ENCODE data around the gene KCNJ6.
"Not testable (repeated sequence)": the region's sequence is repeated elsewhere in the genome, so short reads cannot be mapped to it uniquely, and the experiment has no call there.

KCNJ6 gene

DNA sequence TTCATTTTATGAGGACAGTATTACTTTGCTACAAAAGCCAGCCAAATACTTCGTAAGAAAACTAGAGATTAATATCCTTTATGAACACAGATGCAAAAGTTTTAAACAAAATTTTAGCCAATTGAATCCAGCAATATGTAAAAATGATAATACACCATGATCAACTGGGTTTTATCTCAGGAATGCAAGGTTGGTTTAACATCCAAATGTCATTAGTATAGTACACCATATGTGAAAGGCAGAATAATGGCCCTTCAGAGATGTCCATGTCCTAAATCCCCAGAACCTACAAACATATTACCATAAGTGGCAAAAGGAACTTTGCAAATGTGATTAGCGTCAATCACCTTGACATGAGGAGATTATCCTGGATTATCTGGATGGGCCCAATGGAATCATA, 16.7 kb upstream of the KCNJ6 start:
- no peak overlapping the region for H3K4me3 ChIP-seq (ENCODE audit: low read length)
- peaks cover 15% of the 10 kb centered on the region; the same call in 1 of the 2 replicates for H3K9me3 ChIP-seq (ENCODE audit: insufficient read depth, low read depth, low read length)
- no peaks in the 10 kb centered on the region for H3K4me1 ChIP-seq (ENCODE audit: insufficient read depth, low read length)
- H3K36me3 ChIP-seq (ENCODE audit: insufficient read depth, low read depth, low read length): no peaks in the 10 kb centered on the region
- H3K27me3 ChIP-seq (ENCODE audit: insufficient read depth, low read length): no peaks in the 10 kb centered on the region
- H3K9ac ChIP-seq (ENCODE audit: low read depth, low read length): no peak overlapping the region
- no peak overlapping the region for H3K27ac ChIP-seq (ENCODE audit: low read length)

- no peaks in the 10 kb centered on the region for H3K27me3 ChIP-seq (ENCODE audit: insufficient read depth, low read length)
- H3K27ac ChIP-seq (ENCODE audit: low read length): no peak overlapping the region
- no peaks in the 10 kb centered on the region for H3K36me3 ChIP-seq (ENCODE audit: insufficient read depth, low read depth, low read length)
- H3K9me3 ChIP-seq (ENCODE audit: insufficient read depth, low read depth, low read length): peaks cover 9% of the 10 kb centered on the region; the same call in 1 of the 2 replicates
- no peak overlapping the region for H3K9ac ChIP-seq (ENCODE audit: low read depth, low read length)
- H3K4me3 ChIP-seq (ENCODE audit: low read length): no peak overlapping the region
- H3K4me1 ChIP-seq (ENCODE audit: insufficient read depth, low read length): no peaks in the 10 kb centered on the region
These were observed 11.5 kb upstream of the KCNJ6 start for GRCh38 chr21:37927711-37928110.

DNA sequence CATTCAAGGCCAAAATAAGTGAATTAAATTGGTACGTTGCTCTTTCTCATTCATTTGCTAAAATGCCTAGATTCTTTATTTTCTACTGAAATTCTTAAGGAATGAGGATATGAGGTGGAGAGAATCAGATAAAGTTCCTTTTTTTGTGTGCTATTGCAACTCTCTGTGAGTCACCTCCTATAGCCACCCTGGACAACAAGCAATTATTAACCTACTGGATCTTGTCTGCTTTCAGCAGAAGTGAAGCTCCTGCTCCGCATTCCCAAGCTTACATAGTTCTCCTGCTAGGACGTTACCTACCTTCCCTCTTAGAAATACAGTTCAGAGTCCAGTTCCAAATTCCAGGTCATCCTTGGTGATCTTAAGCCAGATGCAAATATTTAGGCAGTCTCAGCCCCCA, 4.8 kb upstream of the KCNJ6 start:
- no peak overlapping the region for H3K9ac ChIP-seq (ENCODE audit: low read depth, low read length)
- H3K36me3 ChIP-seq (ENCODE audit: insufficient read depth, low read depth, low read length): no peaks in the 10 kb centered on the region
- no peaks in the 10 kb centered on the region for H3K9me3 ChIP-seq (ENCODE audit: insufficient read depth, low read depth, low read length)
- H3K4me1 ChIP-seq (ENCODE audit: insufficient read depth, low read length): peaks cover 10% of the 10 kb centered on the region; the same call in 1 of the 2 replicates
- H3K27ac ChIP-seq (ENCODE audit: low read length): no peak overlapping the region
- H3K27me3 ChIP-seq (ENCODE audit: insufficient read depth, low read length): 0 out of 2 replicates have a peak, but pooled peaks cover 5% of the 10 kb centered on the region
- no peak overlapping the region; the same call in 1 of the 2 replicates for H3K4me3 ChIP-seq (ENCODE audit: low read length)

DNA sequence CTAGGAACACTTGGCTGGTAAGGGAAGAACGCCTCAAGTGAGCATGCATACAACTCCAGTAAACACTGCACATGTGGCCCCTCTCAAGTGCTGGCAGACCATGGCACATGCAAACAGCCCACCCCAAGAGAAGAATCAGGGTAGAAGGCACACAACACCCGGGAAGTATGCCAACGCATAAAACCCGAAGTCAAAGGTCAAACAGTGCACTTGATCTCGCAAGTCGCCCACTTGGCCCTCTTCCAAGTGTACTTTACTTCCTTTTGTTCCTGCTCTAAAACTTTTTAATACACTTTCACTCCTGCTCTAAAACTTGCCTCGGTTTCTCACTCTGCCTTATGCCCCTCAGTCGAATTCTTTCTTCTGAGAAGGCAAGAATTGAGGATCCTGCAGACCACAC, 4.0 kb upstream of the KCNJ6 start:
- H3K9ac ChIP-seq (ENCODE audit: low read depth, low read length); H3K36me3 ChIP-seq (ENCODE audit: insufficient read depth, low read depth, low read length); H3K9me3 ChIP-seq (ENCODE audit: insufficient read depth, low read depth, low read length); H3K27ac ChIP-seq (ENCODE audit: low read length); H3K4me3 ChIP-seq (ENCODE audit: low read length): not testable (repeated sequence)
- H3K4me1 ChIP-seq (ENCODE audit: insufficient read depth, low read length): peaks cover 11% of the 10 kb centered on the region; the same call in 1 of the 2 replicates
- peaks cover 12% of the 10 kb centered on the region for H3K27me3 ChIP-seq (ENCODE audit: insufficient read depth, low read length)

DNA sequence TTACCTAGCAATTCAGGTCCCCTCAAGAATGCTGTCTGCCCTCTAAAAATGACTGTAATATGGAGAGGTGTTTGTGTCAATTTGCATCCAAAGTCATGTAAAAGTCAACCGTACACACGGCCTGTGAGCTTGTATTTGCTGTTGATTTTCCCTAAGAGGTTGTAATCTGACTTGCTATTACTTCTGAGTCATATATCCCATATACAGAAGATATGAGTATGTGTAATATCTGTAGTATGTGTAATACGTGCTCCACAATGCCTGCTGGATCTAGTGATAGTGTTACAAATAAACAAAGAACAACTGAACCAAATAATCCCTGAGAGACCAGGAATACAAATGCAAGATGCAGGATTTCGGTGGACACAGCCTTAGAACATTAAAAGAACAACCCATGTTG, 1.4 kb upstream of the KCNJ6 start:
- H3K27me3 ChIP-seq (ENCODE audit: insufficient read depth, low read length): peaks cover 38% of the 10 kb centered on the region
- H3K9me3 ChIP-seq (ENCODE audit: insufficient read depth, low read depth, low read length): no peaks in the 10 kb centered on the region
- H3K4me1 ChIP-seq (ENCODE audit: insufficient read depth, low read length): peaks cover 15% of the 10 kb centered on the region; the same call in 1 of the 2 replicates
- H3K4me3 ChIP-seq (ENCODE audit: low read length): no peak overlapping the region
- H3K9ac ChIP-seq (ENCODE audit: low read depth, low read length): no peak overlapping the region
- no peak overlapping the region for H3K27ac ChIP-seq (ENCODE audit: low read length)
- no peaks in the 10 kb centered on the region for H3K36me3 ChIP-seq (ENCODE audit: insufficient read depth, low read depth, low read length)

DNA sequence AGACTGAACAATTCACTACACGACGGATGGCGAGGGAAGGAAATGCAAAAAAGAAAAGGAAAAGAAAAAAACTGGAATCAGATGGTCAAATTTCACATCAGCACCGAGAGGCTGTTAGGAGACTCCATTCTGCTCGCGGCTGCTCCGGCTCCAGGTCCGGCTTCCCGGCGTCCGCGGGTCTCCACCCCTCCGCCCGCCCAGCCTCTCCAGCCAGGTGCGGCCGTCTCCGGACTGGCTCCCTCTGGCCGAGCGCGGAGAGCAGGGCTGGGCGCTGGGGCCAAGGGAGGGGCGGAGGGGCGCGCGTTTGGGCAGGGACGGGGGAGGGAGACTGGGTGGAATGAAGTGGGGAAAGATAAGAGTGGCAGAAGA, 332 bp downstream of the KCNJ6 start:
- H3K9ac ChIP-seq (ENCODE audit: low read depth, low read length): no peak overlapping the region
- peaks cover 10% of the 10 kb centered on the region; the same call in 1 of the 2 replicates for H3K4me1 ChIP-seq (ENCODE audit: insufficient read depth, low read length)
- peaks cover 41% of the 10 kb centered on the region for H3K27me3 ChIP-seq (ENCODE audit: insufficient read depth, low read length)
- peak overlapping the region; percentile 83 for H3K4me3 ChIP-seq (ENCODE audit: low read length)
- no peak overlapping the region for H3K27ac ChIP-seq (ENCODE audit: low read length)
- no peaks in the 10 kb centered on the region for H3K9me3 ChIP-seq (ENCODE audit: insufficient read depth, low read depth, low read length)
- H3K36me3 ChIP-seq (ENCODE audit: insufficient read depth, low read depth, low read length): no peaks in the 10 kb centered on the region

DNA sequence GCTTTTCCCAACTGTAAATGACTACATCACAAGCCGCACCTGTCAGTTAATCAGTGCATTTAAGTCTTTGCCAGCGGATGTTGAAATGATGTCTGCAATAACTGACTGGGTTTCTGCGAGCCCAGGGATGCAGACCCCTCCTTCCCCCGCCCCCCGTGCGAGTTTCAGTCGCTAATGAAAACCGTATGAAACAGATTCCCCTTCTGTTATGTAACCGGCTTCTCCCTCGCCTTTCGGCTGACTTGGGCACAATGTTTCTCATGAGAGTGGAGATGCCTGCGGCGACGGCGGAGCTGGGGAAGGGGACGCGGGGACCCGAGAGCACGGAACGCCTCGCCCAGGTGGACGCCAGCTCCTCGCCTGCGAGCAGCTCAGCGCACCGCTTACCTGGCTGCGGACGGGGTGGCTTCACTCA, 753 bp downstream of the KCNJ6 start:
- Histone ChIP-seq H3K9me3 (ENCODE audit: insufficient read depth, low read depth, low read length) (no peaks in the 10 kb centered on the region), H3K4me3 (ENCODE audit: low read length) (peak overlapping the region; percentile 83), H3K27me3 (ENCODE audit: insufficient read depth, low read length) (peaks cover 41% of the 10 kb centered on the region), H3K36me3 (ENCODE audit: insufficient read depth, low read depth, low read length) (no peaks in the 10 kb centered on the region), H3K4me1 (ENCODE audit: insufficient read depth, low read length) (peaks cover 5% of the 10 kb centered on the region; the same call in 1 of the 2 replicates), H3K27ac (ENCODE audit: low read length) (no peak overlapping the region), H3K9ac (ENCODE audit: low read depth, low read length) (no peak overlapping the region)

- H3K4me1 ChIP-seq (ENCODE audit: insufficient read depth, low read length): peaks cover 5% of the 10 kb centered on the region; the same call in 1 of the 2 replicates
- H3K27me3 ChIP-seq (ENCODE audit: insufficient read depth, low read length): peaks cover 41% of the 10 kb centered on the region
- H3K36me3 ChIP-seq (ENCODE audit: insufficient read depth, low read depth, low read length): no peaks in the 10 kb centered on the region
These were observed 3.6 kb downstream of the KCNJ6 start for GRCh38 chr21:37912616-37913015.

GRCh38 chr21:37909936-37910335, 6.3 kb downstream of the KCNJ6 start:
- peaks cover under 1% of the 10 kb centered on the region; the same call in 1 of the 2 replicates for H3K4me1 ChIP-seq (ENCODE audit: insufficient read depth, low read length)
- no peaks in the 10 kb centered on the region for H3K36me3 ChIP-seq (ENCODE audit: insufficient read depth, low read depth, low read length)
- H3K4me3 ChIP-seq (ENCODE audit: low read length): no peak overlapping the region
- H3K9me3 ChIP-seq (ENCODE audit: insufficient read depth, low read depth, low read length): no peaks in the 10 kb centered on the region
- H3K27me3 ChIP-seq (ENCODE audit: insufficient read depth, low read length): peaks cover 25% of the 10 kb centered on the region
- H3K9ac ChIP-seq (ENCODE audit: low read depth, low read length): no peak overlapping the region
- no peak overlapping the region for H3K27ac ChIP-seq (ENCODE audit: low read length)

More at GRCh38 chr21:37912616-37913015, 3.6 kb downstream of the KCNJ6 start:
- Histone ChIP-seq H3K27ac (ENCODE audit: low read length) (no peak overlapping the region), H3K9ac (ENCODE audit: low read depth, low read length) (no peak overlapping the region), H3K4me3 (ENCODE audit: low read length) (no peak overlapping the region), H3K9me3 (ENCODE audit: insufficient read depth, low read depth, low read length) (no peaks in the 10 kb centered on the region)

GRCh38 chr21:37908691-37909090, 7.6 kb downstream of the KCNJ6 start:
- Histone ChIP-seq H3K4me1 (ENCODE audit: insufficient read depth, low read length) (no peaks in the 10 kb centered on the region), H3K4me3 (ENCODE audit: low read length) (no peak overlapping the region), H3K36me3 (ENCODE audit: insufficient read depth, low read depth, low read length) (no peaks in the 10 kb centered on the region), H3K27me3 (ENCODE audit: insufficient read depth, low read length) (peaks cover 13% of the 10 kb centered on the region), H3K9ac (ENCODE audit: low read depth, low read length) (no peak overlapping the region), H3K9me3 (ENCODE audit: insufficient read depth, low read depth, low read length) (no peaks in the 10 kb centered on the region), H3K27ac (ENCODE audit: low read length) (no peak overlapping the region)

DNA sequence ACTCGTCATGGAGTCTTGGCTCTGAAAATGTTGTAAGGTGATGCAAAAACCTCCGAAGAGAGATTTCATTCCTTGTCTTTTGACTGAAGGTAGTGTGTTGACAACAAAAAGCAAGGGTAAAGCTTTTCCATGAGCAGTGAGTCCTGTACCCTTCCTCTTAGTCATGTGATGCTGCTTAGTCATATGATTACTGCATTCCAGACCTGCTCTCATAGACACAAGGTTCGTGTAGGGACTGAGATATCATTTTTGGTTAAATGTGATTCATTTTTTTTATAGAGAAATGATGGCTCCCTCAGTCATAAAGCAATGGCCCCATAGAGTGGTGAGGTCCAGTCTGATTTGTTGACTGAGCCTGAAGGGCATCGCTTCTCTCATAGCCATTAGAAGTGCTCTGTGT, 9.2 kb downstream of the KCNJ6 start:
- no peak overlapping the region for H3K9ac ChIP-seq (ENCODE audit: low read depth, low read length)
- H3K36me3 ChIP-seq (ENCODE audit: insufficient read depth, low read depth, low read length): no peaks in the 10 kb centered on the region
- H3K27me3 ChIP-seq (ENCODE audit: insufficient read depth, low read length): no peaks in the 10 kb centered on the region
- H3K9me3 ChIP-seq (ENCODE audit: insufficient read depth, low read depth, low read length): no peaks in the 10 kb centered on the region
- no peaks in the 10 kb centered on the region for H3K4me1 ChIP-seq (ENCODE audit: insufficient read depth, low read length)
- H3K4me3 ChIP-seq (ENCODE audit: low read length): no peak overlapping the region
- H3K27ac ChIP-seq (ENCODE audit: low read length): no peak overlapping the region

- H3K27ac ChIP-seq (ENCODE audit: low read length): no peak overlapping the region
- no peak overlapping the region for H3K4me3 ChIP-seq (ENCODE audit: low read length)
- no peaks in the 10 kb centered on the region for H3K36me3 ChIP-seq (ENCODE audit: insufficient read depth, low read depth, low read length)
- H3K4me1 ChIP-seq (ENCODE audit: insufficient read depth, low read length): no peaks in the 10 kb centered on the region
- no peaks in the 10 kb centered on the region for H3K9me3 ChIP-seq (ENCODE audit: insufficient read depth, low read depth, low read length)
- H3K27me3 ChIP-seq (ENCODE audit: insufficient read depth, low read length): no peaks in the 10 kb centered on the region
- no peak overlapping the region for H3K9ac ChIP-seq (ENCODE audit: low read depth, low read length)
These were observed 11.0 kb downstream of the KCNJ6 start for GRCh38 chr21:37905291-37905690.

All from iPS-20b (cell line).